Astrocyte of the spinal cord (primary cell): ENCODE data around the gene ENPP6.

Experiments
- DNase-seq: peaks from one replicate; pipeline ENCODE4 v3.0.0; 2011; ENCODE audit warnings: low read depth, low spot score
- H3K4me3 ChIP-seq: 2 replicates; pipeline ENCODE4 v1.5.1; 2011; ENCODE audit warnings: low read depth, mild to moderate bottlenecking, low read length, moderate library complexity
- in situ Hi-C: cut with HindIII; loops from 2 replicates; pipeline ENCODE4 v1.10.0; 2017; ENCODE audit warnings: low sequenced_read_pairs
- TF ChIP-seq, protein P1 (sequence below): IDR thresholded peaks from 2 replicates; pipeline ENCODE4 v1.5.1; 2012; ENCODE audit warnings: low read depth, mild to moderate bottlenecking, low read length, inconsistent platforms

Gene ENPP6

DNA sequence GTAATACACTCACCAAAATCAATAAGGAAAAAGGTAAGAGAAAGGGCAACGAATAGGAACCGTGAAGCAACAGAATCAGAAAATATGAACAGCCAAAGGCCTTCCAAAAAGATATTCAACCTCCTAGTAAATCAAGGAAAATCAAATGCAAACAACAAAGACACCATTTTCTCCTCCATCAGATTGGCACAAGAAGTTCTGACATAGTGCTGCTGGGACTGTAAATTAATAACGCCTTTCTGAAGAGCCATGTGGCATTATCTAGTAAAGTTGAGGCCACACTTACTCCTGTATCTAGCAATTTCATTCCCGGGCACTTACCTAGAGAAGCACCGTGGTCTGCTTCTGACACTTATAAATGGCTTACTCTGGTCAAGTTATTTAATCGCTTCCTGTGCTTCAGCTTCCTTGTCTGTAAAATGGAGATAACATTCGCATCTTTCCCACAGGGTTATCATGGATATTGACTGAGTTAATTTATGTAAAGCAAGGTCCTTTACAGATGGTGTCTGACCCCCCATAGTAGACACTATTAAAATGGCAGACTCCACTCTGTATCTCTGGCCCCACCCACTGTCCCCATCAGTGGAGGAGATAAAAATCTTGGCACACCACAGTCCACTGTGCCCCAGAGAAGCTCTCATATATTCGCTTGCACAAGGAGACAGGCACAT is 20.5 kb upstream of the ENPP6 start:
- TF ChIP-seq, protein P1, sequence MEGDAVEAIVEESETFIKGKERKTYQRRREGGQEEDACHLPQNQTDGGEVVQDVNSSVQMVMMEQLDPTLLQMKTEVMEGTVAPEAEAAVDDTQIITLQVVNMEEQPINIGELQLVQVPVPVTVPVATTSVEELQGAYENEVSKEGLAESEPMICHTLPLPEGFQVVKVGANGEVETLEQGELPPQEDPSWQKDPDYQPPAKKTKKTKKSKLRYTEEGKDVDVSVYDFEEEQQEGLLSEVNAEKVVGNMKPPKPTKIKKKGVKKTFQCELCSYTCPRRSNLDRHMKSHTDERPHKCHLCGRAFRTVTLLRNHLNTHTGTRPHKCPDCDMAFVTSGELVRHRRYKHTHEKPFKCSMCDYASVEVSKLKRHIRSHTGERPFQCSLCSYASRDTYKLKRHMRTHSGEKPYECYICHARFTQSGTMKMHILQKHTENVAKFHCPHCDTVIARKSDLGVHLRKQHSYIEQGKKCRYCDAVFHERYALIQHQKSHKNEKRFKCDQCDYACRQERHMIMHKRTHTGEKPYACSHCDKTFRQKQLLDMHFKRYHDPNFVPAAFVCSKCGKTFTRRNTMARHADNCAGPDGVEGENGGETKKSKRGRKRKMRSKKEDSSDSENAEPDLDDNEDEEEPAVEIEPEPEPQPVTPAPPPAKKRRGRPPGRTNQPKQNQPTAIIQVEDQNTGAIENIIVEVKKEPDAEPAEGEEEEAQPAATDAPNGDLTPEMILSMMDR = no peak
- in situ Hi-C loops = no loop called here
- no peak overlapping the region for H3K4me3 ChIP-seq
- no peak for DNase-seq

DNA sequence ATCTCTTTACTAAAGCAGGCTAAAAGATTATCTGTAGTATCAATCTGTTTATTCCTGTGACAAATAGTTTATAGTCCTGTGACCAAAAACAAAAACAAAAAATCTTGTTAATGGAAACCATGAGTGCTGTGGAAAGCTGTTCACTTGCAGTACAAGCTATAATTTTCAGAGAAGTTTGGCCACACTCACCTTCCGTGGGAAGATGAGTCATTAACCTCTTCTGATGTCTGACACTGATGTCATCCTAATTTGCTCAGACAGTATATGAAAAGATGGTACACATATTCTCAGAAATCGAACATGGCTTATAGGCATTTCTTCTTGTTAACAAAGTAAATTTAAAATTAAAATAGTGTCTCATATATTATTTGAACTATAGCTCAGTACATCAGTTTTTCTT is 19.9 kb upstream of the ENPP6 start:
- no peak overlapping the region for H3K4me3 ChIP-seq
- TF ChIP-seq, protein P1 = no peak
- in situ Hi-C loops = no loop called here
- no peak for DNase-seq

DNA sequence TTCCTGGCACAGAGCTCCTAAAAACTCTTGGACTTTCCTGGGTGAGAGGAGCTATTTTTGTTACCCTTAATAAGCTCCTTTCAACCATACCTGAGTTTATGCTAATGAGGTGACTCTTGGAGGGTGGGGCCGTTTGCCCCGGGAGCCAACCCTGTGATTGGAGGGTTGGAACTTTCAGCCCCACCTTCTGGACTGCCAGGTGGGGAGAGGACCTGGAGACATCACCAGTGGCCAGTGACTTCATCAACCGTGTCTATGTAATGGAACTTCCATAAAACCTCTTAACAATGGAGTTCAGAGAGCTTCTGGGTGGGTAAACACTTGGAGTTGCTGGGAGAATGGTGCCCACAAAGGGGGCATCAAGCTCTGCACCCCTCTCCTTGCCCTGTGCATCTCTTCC is 17.9 kb upstream of the ENPP6 start:
- DNase-seq = no peak
- TF ChIP-seq, protein P1 = no peak
- in situ Hi-C loops = no loop called here
- no peak overlapping the region for H3K4me3 ChIP-seq

DNA sequence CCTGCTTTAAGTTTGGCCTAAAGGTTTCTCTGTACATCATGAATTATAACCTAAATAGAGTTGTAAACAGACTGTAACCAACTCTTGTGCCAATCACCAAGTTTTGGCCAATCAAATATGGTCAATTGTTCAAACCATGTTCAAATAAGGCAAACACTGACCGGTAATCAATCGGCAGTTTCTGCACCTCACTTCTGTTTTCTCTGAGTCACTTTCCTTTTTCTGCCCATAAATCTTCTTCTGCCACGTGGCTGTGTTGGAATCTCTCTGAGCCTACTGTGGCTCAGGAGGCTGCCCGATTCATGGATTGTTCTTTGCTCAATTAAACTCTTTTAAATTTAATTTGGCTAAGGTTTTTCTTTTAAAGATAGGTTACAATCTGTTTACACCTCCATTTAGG is 16.5 kb upstream of the ENPP6 start:
- no peak overlapping the region for H3K4me3 ChIP-seq
- TF ChIP-seq, protein P1 = no peak
- in situ Hi-C loops = no loop called here
- no peak for DNase-seq

DNA sequence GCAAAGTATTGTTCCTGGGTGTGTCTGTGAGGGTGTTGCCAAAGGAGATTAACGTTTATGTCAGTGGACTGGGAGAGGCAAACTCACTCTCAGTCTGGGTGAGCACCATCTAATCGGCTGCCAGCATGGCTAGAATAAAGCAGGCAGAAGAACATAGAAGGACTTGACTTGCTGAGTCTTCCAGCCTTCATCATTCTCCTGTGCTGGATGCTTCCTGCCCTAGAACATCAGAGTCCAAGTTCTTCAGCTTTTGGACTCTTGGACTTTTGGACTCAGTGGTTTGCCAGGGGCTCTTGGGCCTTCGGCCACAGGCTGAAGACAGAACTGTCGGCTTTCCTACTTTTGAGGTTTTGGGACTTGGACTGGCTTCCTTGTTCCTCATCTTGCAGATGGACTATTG is 15.3 kb upstream of the ENPP6 start:
- TF ChIP-seq, protein P1 = no peak
- in situ Hi-C loops = no loop called here

DNA sequence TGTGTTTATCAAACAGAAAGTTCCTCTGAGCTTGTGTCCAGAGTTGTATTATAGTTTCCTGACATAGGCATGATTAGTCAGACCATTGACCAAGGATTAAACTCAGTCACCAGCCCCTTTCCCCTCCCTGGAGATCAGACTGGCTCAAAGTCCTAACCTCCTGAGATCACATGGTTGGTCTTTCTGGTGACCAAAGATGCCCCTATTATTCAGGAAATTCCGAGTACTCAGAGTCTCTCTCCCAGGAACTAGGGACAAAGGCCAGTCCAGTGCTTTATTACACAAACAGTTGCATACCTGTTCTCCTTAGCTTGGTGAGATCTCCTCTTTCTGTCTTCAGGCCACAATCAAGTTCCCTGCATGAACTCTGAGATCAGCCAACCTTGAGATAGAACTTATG is 14.5 kb upstream of the ENPP6 start:
- DNase-seq = no peak
- TF ChIP-seq, protein P1 = no peak
- in situ Hi-C loops = no loop called here

More for the DNA sequence above, 15.3 kb upstream of the ENPP6 start:
- no peak for DNase-seq
- no peak overlapping the region for H3K4me3 ChIP-seq

DNA sequence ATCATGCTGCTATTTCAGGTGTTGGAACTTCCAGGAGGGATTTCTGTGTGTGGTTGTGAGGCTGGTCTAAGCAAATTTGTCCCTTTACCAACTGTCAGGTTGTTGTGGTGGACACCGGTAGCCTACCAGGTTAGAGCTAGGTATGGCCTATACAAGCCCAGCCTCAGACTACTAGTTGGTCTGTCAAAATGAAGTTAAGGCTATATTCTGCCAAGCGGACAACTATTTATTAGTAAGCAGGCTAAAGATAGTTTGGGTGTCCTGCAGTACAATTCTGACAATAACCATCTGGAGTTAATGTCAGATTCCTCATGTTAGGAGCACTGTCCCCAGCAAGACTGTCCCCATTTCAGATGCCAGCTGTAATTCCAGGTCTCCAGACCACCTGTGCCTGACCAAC is 13.9 kb upstream of the ENPP6 start:
- DNase-seq = no peak
- TF ChIP-seq, protein P1 = no peak
- no peak overlapping the region for H3K4me3 ChIP-seq
- in situ Hi-C loops = no loop called here

More for the DNA sequence above, 14.5 kb upstream of the ENPP6 start:
- H3K4me3 ChIP-seq = no peak overlapping the region
